Measurements from ENCODE around the gene JAG2.

Gene JAG2

DNA sequence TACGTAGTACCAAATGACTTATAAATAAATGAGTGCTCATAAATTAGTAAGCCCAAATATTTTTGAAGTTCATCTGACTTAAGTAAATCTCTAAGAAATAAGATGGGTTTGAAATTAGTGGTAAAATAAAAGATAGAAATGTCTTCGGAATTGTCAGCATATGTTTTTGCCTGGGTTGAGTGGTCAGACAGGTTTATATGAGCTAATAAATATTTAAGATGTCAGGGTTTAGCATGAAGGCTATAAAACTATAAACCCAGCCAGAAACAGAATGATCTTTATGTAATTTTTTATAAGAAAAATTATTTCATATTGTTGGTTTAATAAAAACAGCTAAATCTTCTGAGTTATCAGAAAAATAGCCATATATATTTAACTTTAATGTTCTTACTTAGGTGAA, 37.3 kb downstream of the JAG2 start (continued):
- no peak for TF ChIP-seq ZNF280C (tag by site-specific recombination; IDR thresholded peaks at IDR 0.05)
- no peak for TF ChIP-seq ZNF426 (tag by site-specific recombination; IDR thresholded peaks at IDR 0.05)
- no peak for TF ChIP-seq ZNF10 (tag by site-specific recombination; IDR thresholded peaks at IDR 0.05)
- no peak for TF ChIP-seq CTCF (tag by site-specific recombination; IDR thresholded peaks at IDR 0.05)
- TF ChIP-seq ZNF169 (tag by site-specific recombination; IDR thresholded peaks at IDR 0.05) = no peak
- no peak for TF ChIP-seq INSM2 (tag by site-specific recombination; IDR thresholded peaks at IDR 0.05)
- TF ChIP-seq ZNF624 (tag by site-specific recombination; IDR thresholded peaks at IDR 0.05) = no peak
- TF ChIP-seq ZNF600 (tag by site-specific recombination; IDR thresholded peaks at IDR 0.05) = no peak
- TF ChIP-seq SP2 (tag by site-specific recombination; IDR thresholded peaks at IDR 0.05) = no peak
- TF ChIP-seq ZNF549 (tag by site-specific recombination; IDR thresholded peaks at IDR 0.05) = peak; percentile 37; the same call in 1 of the 2 replicates
- 0 out of 2 replicates have a peak, but pooled peaks have one; percentile 68 for TF ChIP-seq ZNF626 (tag by site-specific recombination; IDR thresholded peaks at IDR 0.05)
- TF ChIP-seq, protein P1, sequence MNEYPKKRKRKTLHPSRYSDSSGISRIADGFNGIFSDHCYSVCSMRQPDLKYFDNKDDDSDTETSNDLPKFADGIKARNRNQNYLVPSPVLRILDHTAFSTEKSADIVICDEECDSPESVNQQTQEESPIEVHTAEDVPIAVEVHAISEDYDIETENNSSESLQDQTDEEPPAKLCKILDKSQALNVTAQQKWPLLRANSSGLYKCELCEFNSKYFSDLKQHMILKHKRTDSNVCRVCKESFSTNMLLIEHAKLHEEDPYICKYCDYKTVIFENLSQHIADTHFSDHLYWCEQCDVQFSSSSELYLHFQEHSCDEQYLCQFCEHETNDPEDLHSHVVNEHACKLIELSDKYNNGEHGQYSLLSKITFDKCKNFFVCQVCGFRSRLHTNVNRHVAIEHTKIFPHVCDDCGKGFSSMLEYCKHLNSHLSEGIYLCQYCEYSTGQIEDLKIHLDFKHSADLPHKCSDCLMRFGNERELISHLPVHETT (tag by site-specific recombination; IDR thresholded peaks at IDR 0.05) = no peak
- TF ChIP-seq ZBTB8A (tag by site-specific recombination; IDR thresholded peaks at IDR 0.05) = no peak
- no peak for TF ChIP-seq ZNF777 (tag by site-specific recombination; IDR thresholded peaks at IDR 0.05; ENCODE audit: borderline replicate concordance)
- no peak for TF ChIP-seq HOXA7 (CRISPR knock-in tag; IDR thresholded peaks at IDR 0.05; ENCODE audit: borderline replicate concordance)
- no peak for TF ChIP-seq ZNF837 (tag by site-specific recombination; IDR thresholded peaks at IDR 0.05)
- no peak for TF ChIP-seq ZBTB48 (tag by site-specific recombination; IDR thresholded peaks at IDR 0.05)
- no peak for TF ChIP-seq ZNF561 (tag by site-specific recombination; IDR thresholded peaks at IDR 0.05; ENCODE audit: borderline replicate concordance)
- TF ChIP-seq, protein P2, sequence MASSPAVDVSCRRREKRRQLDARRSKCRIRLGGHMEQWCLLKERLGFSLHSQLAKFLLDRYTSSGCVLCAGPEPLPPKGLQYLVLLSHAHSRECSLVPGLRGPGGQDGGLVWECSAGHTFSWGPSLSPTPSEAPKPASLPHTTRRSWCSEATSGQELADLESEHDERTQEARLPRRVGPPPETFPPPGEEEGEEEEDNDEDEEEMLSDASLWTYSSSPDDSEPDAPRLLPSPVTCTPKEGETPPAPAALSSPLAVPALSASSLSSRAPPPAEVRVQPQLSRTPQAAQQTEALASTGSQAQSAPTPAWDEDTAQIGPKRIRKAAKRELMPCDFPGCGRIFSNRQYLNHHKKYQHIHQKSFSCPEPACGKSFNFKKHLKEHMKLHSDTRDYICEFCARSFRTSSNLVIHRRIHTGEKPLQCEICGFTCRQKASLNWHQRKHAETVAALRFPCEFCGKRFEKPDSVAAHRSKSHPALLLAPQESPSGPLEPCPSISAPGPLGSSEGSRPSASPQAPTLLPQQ (tag by site-specific recombination; IDR thresholded peaks at IDR 0.05) = no peak
- no peak for TF ChIP-seq ZXDB (tag by site-specific recombination; IDR thresholded peaks at IDR 0.05)
- 0 out of 2 replicates have a peak, but pooled peaks have one; percentile 40 for TF ChIP-seq ZNF350 (tag by site-specific recombination; IDR thresholded peaks at IDR 0.05)
- no peak for TF ChIP-seq KLF17 (tag by site-specific recombination; IDR thresholded peaks at IDR 0.05)
- peak; percentile 93 for TF ChIP-seq TRIM28 (IDR thresholded peaks at IDR 0.05; ENCODE audit: borderline replicate concordance, low read length)
- TF ChIP-seq ZNF211 (tag by site-specific recombination; IDR thresholded peaks at IDR 0.05; ENCODE audit: low read depth) = no peak
- TF ChIP-seq, protein P3, sequence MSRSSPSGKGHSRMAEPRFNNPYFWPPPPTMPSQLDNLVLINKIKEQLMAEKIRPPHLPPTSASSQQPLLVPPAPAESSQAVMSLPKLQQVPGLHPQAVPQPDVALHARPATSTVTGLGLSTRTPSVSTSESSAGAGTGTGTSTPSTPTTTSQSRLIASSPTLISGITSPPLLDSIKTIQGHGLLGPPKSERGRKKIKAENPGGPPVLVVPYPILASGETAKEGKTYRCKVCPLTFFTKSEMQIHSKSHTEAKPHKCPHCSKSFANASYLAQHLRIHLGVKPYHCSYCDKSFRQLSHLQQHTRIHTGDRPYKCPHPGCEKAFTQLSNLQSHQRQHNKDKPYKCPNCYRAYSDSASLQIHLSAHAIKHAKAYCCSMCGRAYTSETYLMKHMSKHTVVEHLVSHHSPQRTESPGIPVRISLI (tag by site-specific recombination; IDR thresholded peaks at IDR 0.05) = no peak
- TF ChIP-seq SETDB1 (IDR thresholded peaks at IDR 0.05; ENCODE audit: insufficient read length, low read length) = peak; percentile 96
- TF ChIP-seq ZNF785 (tag by site-specific recombination; IDR thresholded peaks at IDR 0.05) = no peak
- TF ChIP-seq ZNF221 (tag by site-specific recombination; IDR thresholded peaks at IDR 0.05; ENCODE audit: borderline replicate concordance) = no peak
- TF ChIP-seq KLF16 (tag by site-specific recombination; IDR thresholded peaks at IDR 0.05) = no peak
